Omental fat pad (tissue), 4 donors: ENCODE results near the gene AGRN. TPM values are rescaled to one million over a fixed set of nuclear protein-coding genes. Genes with fewer than 3 reads are reported as not detected.

Source experiments
- ATAC-seq: fragments of 150-250 bp; one replicate; pipeline ENCODE4 v1.9.1; 2016; ENCODE audit warnings: mild to moderate bottlenecking, moderate library complexity; ENCODE audit not compliant: low FRiP score
- DNase-seq: peaks from one replicate; pipeline ENCODE4 v3.0.0-alpha.2; 2019; ENCODE audit warnings: low spot score
- CTCF ChIP-seq, 3 donors: fragments of 450-650 bp; IDR thresholded peaks; one replicate each; pipeline ENCODE4 v1.5.1; 2016 to 2017; ENCODE audit warnings: antibody characterized with exemption in 3 of 3, mild to moderate bottlenecking in 3 of 3, moderate library complexity in 2 of 3
- total RNA-seq, 4 donors: library from RNA; depleted of rRNA; stranded (reverse); fragments of >200 nt; gene quantifications; one replicate each; pipeline ENCODE4 v1.1.0, GENCODE V29; 2016

AGRN gene
- total RNA-seq, 4 donors from 2014 or later = 17.2 to 42.3 (median 22.6) TPM

DNA sequence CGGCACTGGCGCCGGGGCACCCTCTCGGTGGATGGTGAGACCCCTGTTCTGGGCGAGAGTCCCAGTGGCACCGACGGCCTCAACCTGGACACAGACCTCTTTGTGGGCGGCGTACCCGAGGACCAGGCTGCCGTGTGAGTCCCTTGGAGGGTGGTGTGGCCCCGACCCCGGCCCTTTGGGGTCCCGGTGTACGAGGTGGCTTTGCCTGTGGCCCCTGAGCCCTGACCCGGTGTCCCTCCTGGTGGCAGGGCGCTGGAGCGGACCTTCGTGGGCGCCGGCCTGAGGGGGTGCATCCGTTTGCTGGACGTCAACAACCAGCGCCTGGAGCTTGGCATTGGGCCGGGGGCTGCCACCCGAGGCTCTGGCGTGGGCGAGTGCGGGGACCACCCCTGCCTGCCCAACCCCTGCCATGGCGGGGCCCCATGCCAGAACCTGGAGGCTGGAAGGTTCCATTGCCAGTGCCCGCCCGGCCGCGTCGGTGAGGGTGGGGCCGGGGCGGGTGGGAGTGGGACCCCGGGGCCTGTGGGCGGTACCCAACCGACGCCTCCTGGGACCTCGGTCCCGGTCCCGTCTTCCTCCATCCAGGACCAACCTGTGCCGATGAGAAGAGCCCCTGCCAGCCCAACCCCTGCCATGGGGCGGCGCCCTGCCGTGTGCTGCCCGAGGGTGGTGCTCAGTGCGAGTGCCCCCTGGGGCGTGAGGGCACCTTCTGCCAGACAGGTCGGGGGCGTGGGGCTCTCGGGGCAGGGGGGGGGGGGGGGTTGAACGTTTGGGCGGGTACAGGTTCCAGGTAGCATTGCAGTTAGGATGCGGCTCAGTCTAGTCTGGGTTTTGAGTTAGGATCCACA is 29.6 kb downstream of the AGRN start:
- DNase-seq = no peak

DNA sequence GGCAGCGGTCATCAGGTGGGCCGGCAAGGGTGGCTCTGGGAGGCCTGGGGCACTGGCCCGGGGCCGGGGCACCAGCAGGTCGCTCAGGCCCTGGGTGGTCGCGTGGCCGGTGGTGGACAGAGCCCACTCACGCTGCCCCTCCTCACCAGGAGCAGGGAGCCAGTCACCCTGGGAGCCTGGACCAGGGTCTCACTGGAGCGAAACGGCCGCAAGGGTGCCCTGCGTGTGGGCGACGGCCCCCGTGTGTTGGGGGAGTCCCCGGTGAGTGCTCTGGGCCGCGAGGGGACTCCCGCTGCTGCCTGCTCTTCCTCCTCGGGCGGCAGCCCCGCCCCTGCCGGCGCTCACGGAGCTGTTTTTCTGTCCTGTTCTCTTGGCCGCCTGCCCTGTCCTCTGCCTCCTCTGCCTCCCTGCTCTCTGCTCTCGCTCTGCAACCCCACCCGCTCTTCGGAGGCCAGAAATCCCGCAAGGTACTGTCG is 30.7 kb downstream of the AGRN start:
- no peak for ATAC-seq
- DNase-seq = no peak
- no peak for TF ChIP-seq CTCF (IDR thresholded peaks at IDR 0.05)

More for the DNA sequence above, 29.6 kb downstream of the AGRN start:
- ATAC-seq = no peak
- TF ChIP-seq CTCF (IDR thresholded peaks at IDR 0.05) = no peak

DNA sequence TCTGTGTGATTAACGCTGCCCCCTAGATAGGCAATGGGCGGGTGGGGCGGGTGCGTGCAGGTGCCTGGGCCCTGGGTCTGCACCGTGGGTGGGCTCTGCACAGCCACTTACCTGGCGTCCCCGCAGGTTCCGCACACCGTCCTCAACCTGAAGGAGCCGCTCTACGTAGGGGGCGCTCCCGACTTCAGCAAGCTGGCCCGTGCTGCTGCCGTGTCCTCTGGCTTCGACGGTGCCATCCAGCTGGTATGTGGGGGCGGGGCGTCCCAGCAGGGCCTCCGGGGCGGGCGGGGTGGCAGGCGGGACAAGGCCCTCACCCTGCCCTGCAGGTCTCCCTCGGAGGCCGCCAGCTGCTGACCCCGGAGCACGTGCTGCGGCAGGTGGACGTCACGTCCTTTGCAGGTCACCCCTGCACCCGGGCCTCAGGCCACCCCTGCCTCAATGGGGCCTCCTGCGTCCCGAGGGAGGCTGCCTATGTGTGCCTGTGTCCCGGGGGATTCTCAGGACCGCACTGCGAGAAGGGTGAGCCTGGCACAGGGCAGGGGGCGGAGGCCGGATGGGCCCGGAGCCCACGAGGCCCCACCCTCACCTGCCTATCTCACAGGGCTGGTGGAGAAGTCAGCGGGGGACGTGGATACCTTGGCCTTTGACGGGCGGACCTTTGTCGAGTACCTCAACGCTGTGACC is 31.3 kb downstream of the AGRN start:
- DNase-seq (no peak), ATAC-seq (no peak)
- TF ChIP-seq CTCF (IDR thresholded peaks at IDR 0.05) = no peak

- ATAC-seq (no peak), DNase-seq (no peak)
- TF ChIP-seq CTCF (IDR thresholded peaks at IDR 0.05) = no peak
Measured at GRCh38 chr1:1052003-1052840, 32.3 kb downstream of the AGRN start.

- no peak for ATAC-seq
- TF ChIP-seq CTCF (IDR thresholded peaks at IDR 0.05) = no peak
- DNase-seq = no peak
Measured at GRCh38 chr1:1053022-1053421, 33.1 kb downstream of the AGRN start.

DNA sequence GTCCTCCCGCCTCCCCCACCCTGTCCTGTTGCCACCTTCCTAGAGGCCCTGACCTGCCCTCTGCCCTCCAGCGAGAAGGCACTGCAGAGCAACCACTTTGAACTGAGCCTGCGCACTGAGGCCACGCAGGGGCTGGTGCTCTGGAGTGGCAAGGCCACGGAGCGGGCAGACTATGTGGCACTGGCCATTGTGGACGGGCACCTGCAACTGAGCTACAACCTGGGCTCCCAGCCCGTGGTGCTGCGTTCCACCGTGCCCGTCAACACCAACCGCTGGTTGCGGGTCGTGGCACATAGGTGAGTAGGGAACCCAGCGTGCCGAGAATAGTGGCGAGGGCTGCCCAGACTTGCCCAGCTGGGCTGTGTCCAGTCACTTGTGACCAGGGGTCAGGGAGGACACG is 33.8 kb downstream of the AGRN start:
- DNase-seq (no peak), ATAC-seq (no peak)
- no peak for TF ChIP-seq CTCF (IDR thresholded peaks at IDR 0.05)
